Stimulated activated CD8-positive, alpha-beta memory T cell treated with anti-CD3 and anti-CD28 coated beads, Interleukin-4, amount 100 ng/mL, for 48 hours (primary cell): ENCODE results near the gene OR56A5.
"Not testable (repeated sequence)": the region's sequence is repeated elsewhere in the genome, so short reads cannot be mapped to it uniquely, and the experiment has no call there.

Experiments used
- DNase-seq: peaks from one replicate; pipeline ENCODE4 v3.0.0-alpha.2; 2020

The OR56A5 gene

GRCh38 chr11:5968394-5968793 lies at the start of gene OR56A5:
OR56A5 (minus strand) TSS chr11:5968494; CDS start chr11:5968494, 0 bp downstream.
- DNase-seq, result no peak

- no peak for DNase-seq
Observed at GRCh38 chr11:6013042-6013441, 44.7 kb upstream of the OR56A5 start.

DNA sequence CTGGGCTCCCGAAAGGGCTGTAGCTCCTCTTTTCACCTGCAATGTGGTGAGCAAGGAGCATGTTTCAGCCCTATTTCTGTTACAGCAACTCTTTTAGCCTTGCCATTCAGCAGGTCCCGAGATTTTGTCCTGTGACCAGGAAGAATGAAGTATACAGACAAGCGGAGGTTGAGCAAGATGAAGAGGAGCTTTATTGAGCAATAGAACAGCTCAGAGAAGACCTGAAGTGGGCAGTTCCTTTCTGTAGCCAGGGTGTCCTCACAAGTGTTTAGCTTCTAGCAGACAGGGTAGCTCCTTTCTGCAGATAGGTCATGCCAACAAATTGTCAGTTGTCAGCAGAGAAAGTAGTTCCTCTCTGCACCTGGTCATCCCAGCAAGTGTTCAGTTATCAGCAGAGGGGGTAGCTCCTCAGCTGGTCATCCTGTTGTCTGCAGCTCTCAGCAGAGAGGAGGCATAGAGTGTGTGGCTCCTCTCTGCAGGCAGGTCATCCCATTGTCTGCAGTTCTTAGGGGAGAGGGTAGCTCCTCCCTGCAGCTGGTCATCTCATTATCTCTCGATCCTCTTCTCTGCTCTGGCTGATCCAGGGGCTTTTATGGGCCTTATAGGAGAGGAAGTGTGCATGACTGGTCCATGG lies 43.9 kb upstream of the OR56A5 start:
- no peak for DNase-seq

DNA sequence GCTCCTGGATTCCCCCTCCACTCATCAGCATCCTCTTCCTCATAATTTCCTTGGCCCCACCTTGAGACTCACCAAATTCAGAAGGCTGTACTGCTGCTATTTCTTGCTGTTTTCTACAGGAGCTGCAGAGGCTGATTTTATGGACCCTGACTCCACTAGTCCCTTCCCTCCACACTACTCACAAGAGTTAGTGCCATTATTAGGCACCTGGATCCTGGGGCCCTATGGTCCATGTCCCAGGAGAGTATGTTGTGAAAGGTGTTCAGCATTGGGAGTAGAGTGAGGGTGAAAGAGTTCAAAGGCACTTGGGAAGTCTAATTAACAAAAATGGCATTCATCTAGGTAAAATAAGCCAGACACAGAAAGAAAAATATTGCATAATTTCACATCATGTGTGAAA lies 38.6 kb upstream of the OR56A5 start, which contains the start of gene OR56A4:
TSS of gene OR56A4 (minus strand) at position 101 of the 400 bp plus-strand sequence. CDS start 3,954 bp downstream, outside the sequence.
- DNase-seq, result no peak

GRCh38 chr11:6006395-6006794 lies 38.1 kb upstream of the OR56A5 start:
- DNase-seq, result no peak

DNA sequence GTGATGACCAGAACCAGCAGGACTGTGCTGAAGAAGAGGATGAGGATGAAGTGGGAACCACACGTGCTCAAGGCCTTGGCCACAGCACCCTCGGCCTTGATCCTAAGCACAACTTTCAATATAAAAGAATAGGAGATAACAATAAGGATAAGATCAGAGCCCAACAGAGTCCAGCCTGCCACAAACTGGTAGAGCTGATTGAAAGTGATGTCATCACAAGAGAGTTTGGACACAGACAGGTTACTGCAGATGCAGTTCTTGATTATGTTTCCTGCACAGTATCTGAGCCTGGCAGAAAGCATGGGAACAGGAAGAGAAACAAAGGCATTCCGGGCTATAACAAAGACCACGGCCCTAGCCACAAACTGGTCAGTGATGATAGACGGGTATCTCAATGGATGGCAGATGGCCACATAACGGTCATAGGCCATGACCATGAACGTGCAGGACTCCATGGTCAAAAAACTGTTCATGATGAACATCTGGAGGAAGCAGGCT lies 34.0 kb upstream of the OR56A5 start:
- no peak for DNase-seq

DNA sequence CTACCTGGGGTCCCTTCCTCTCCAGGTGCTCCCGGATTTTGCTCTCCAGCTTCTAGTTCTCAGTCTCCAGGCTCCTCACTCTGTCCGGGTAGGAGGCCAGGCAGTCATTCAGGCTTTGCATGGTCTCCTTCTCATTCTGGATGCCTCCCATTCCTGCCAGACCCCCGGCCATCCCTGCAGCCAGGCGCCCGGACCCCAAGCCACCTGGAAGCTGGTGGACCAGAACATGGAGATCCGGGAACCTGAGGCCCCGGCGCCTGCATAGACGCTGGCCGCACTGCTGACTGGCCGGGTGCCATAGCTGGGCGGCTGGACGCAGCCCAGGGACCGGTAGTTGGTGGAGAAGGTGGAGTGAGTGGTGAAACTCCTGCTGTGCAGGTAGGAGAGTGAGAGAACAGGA lies 26.5 kb upstream of the OR56A5 start:
- no peak for DNase-seq

- no peak for DNase-seq
Observed at GRCh38 chr11:5992604-5993251, 24.4 kb upstream of the OR56A5 start.

DNA sequence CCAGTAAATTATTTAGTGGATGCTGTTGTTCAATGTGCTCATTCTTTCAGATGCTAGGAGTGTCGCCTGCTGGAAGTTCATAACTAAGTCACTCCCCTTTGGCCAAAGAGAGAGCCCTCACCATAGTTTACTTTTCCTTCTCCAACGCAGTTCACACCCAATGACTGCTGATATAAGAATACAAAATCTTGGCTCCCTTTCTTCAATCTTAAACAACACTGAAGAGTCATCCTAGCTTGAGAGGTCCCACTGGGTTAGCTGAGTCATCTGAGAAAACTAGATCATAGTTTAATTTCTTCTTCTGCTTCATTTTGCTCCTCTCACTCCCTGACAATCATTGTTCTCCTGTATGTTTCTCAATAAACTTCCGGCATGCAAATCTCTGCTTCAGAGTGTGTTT lies 23.9 kb upstream of the OR56A5 start:
- DNase-seq, result no peak

DNA sequence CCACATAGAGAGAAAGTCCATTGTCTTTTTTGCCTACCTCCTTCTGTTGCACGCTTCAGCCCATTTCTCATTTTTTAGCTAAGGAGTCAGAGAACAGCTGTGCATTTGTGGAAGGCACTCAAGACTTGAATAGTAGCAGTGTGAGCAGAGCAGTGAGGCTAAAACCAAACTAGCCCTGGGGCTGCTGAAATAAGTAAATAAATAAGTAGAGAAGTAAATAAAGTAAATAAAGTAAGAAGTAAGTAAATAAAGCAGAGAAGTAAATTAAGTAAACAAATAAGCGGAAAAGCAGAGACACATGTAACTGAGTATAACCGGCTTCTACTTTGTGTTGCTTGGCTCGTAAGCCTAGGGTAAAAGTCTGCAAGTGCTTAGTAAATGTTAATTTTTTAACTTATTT lies 20.9 kb upstream of the OR56A5 start:
- no peak for DNase-seq

DNA sequence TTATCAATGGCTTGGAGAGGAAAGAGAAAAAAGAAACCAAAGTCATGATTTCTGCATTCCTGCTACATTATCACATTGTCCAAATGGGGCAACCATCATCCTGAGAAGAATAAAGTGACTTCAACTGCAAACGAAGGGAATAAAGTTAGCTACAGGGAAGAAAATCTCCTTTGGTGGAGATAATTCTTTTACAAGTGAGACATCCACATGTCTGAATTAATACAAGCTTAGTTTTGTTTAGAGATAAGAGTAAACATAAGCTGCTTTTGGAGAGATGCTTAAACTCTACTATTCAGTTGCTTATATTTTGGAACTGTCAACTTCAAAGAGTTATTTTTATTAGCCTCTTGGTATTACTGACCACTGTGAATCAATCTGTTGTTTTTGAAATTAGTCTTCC lies 18.6 kb upstream of the OR56A5 start, which contains the start of gene OR52L1:
TSS of gene OR52L1 (minus strand) at position 101 of the 400 bp plus-strand sequence. CDS start at position 46, 55 bp downstream.
- no peak for DNase-seq

DNA sequence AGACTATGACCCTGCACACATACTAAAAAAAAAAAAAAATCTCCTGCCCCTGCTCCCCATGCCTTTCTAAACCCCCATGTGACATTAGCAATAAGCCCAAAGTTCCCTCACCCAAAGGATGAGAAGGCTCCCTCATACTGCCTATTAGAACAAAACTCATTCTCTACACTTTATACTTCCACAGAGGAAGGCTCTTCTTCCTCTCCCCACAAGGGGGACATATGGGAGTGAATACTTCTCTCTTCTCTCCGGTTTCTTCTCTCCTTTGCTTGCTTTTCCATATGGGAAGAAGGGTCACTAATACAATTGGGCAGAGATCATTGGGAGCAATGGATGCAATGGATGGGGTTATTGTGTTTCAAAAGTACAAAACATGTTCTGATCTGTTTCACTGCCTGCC lies 15.1 kb upstream of the OR56A5 start:
- no peak for DNase-seq

- no peak for DNase-seq
Observed at GRCh38 chr11:5973530-5973929, 5.2 kb upstream of the OR56A5 start.

DNA sequence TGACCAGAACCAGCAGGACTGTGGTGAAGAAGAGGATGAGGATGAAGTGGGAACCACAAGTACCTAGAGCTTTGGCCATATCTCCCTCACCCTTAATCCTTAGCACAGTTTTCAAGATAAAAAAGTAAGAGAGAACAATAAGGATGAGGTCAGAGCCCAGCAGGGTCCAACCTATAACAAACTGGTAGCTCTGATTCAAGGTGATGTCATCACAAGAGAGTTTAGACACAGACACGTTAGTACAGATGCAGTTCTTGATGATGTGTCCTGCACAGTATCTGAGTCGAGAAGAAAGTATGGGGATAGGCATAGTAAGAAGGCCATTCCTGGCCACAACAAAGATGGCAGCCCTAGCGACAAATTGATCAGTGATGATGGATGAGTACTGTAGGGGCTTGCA lies 586 bp downstream of the OR56A5 start:
- no peak for DNase-seq

GRCh38 chr11:5966958-5967357 lies 1.3 kb downstream of the OR56A5 start:
- DNase-seq, result no peak

GRCh38 chr11:5960704-5961320 lies 7.5 kb downstream of the OR56A5 start:
- DNase-seq, result not testable (repeated sequence)

GRCh38 chr11:5955586-5955985 lies 12.7 kb downstream of the OR56A5 start:
- no peak for DNase-seq

- DNase-seq, result no peak
Observed at GRCh38 chr11:5941951-5942350, 26.3 kb downstream of the OR56A5 start, which contains the start of gene OR56A3. OR56A3 (plus strand) TSS chr11:5942251; CDS start chr11:5947347, 5,096 bp downstream.

DNA sequence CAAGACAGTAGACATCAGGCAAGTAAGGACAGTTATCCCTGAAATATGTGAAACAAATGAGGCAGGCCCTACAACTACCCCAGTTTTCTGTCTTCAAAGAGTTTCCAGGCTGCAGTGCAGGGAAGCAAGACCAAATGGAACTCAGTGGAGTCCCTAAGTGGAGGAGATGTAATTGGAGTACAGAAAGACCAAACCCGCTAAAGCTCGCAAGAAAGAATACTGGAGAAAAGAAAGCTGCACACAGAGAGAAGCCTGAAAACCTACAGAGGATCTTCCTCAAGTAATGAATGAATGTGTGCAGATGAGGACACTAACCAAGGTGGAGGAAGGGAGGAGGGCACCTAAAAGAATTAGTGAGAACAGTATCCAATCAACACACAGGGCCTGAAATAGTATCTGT lies 27.5 kb downstream of the OR56A5 start:
- DNase-seq, result no peak

- no peak for DNase-seq
Observed at GRCh38 chr11:5938603-5938965, 29.7 kb downstream of the OR56A5 start.

DNA sequence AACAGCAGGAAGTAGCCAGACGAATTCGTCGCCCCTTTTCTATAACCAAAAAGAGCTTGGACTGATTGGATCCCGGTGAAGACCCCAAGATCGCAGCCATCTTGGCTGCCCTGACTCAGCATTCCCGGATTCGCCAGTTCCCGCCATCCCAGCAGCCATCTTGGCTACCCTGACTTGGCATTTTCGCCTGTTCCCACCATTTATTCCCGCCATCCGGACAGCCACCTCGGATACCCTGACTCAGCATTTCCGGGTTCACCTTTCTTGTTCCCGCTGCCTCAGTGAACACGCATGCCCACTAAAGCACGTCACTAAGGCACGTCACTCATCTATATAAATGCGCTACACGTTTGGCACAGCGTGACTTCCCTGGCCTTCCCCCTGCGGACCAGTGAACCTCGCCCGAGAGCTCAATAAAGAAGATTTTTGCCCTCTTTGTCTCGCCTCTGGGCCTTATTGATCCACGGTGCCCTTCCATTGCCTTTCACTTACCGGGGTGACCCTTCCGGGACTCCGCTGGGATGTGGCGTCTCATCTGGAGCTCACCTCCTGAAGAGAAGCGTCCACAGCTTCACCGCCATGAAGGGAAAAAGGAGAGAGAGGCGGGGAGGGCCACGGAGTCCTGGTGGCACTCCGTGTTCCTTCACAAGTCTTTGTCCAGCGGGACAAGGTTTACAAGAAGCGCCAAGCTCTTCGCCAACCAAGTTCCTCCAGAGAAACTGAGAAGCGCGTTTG lies 30.3 kb downstream of the OR56A5 start:
- DNase-seq, result no peak

- DNase-seq, result no peak
Observed at GRCh38 chr11:5933116-5933515, 35.2 kb downstream of the OR56A5 start.

DNA sequence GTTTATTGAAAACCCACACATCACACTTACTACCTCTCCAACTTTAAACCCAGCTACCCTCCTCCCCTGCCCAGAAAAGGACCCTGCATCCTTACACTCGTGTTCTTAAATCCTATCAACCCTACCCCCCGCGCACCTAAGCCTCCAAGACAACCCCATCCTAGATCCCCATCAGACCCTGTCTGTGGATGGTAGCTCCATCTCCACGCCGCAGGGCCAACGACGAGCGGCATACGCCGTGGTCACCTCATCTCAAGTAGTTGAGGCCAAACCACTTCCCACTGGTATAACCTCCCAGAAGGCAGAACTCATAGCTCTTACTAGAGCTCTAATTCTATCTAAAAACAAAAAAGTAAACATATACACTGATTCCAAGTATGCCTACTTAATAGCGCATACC lies 35.6 kb downstream of the OR56A5 start:
- no peak for DNase-seq
